A673 (cell line): ENCODE data around the gene NFKB1. TPM values are rescaled to one million over a fixed set of nuclear protein-coding genes. Genes with fewer than 3 reads are reported as not detected.
A peak's percentile ranks its signal among the peaks of the same experiment; 100 is the strongest.

Experiments used
- BruUV-seq: library from RNA; stranded (reverse); fragments of 400-500 nt; replicated peaks from 2 replicates; lab custom pipeline; 2021; lab: Mats Ljungman, UMichigan
- CTCF ChIA-PET: fragments of 300-600 bp; sonication (Branson Sonifier 250); formaldehyde crosslinking; loops from one replicate; lab custom pipeline; 2022; ENCODE audit warnings: antibody characterized with exemption; lab: Charles Lee
- POLR2A ChIA-PET: fragments of 300-600 bp; sonication (Branson Sonifier 250); formaldehyde crosslinking; loops from one replicate; lab custom pipeline; 2022; ENCODE audit warnings: antibody characterized with exemption; ENCODE audit not compliant: low non-redundant PET; lab: Charles Lee
- DNase-seq: peaks from one replicate; pipeline ENCODE4 v3.0.0-alpha.2; 2015; ENCODE audit warnings: low spot score
- H3K27ac ChIP-seq: fragments of 200-600 bp; sonication (generic); 2 replicates; pipeline ENCODE4 v1.5.1; 2016; ENCODE audit warnings: mixed run types, low read depth, mild to moderate bottlenecking, mixed read lengths, antibody characterized with exemption, low read length; ENCODE audit not compliant: poor library complexity, severe bottlenecking
- H3K27me3 ChIP-seq: fragments of 200-600 bp; sonication (generic); replicated peaks from 2 replicates; pipeline ENCODE4 v1.6.1; 2017; ENCODE audit warnings: mixed run types, low read depth, mild to moderate bottlenecking, mixed read lengths, antibody characterized with exemption, low read length; ENCODE audit not compliant: insufficient read depth, poor library complexity
- H3K36me3 ChIP-seq: fragments of 200-600 bp; sonication (generic); 2 replicates; pipeline ENCODE4 v1.6.1; 2016; ENCODE audit warnings: mixed run types, mild to moderate bottlenecking, mixed read lengths, antibody characterized with exemption, low read length; ENCODE audit not compliant: insufficient read depth, poor library complexity, severe bottlenecking
- H3K4me1 ChIP-seq: fragments of 200-600 bp; sonication (generic); 2 replicates; pipeline ENCODE4 v1.6.1; 2017; ENCODE audit warnings: mixed run types, mild to moderate bottlenecking, mixed read lengths, antibody characterized with exemption, low read length; ENCODE audit not compliant: insufficient read depth, poor library complexity, severe bottlenecking
- H3K4me3 ChIP-seq: fragments of 200-600 bp; sonication (generic); 2 replicates; pipeline ENCODE4 v1.5.1; 2016; ENCODE audit warnings: low read depth, mixed run types, mild to moderate bottlenecking, mixed read lengths, low read length; ENCODE audit not compliant: poor library complexity, severe bottlenecking
- H3K9me3 ChIP-seq: fragments of 200-600 bp; sonication (generic); 2 replicates; pipeline ENCODE4 v1.6.1; 2016; ENCODE audit warnings: mixed run types, low read depth, mild to moderate bottlenecking, mixed read lengths, antibody characterized with exemption, low read length; ENCODE audit not compliant: poor library complexity, severe bottlenecking
- CTCF ChIP-seq: fragments of 300-800, 200-600 bp; sonication (generic); conservative IDR thresholded peaks from 2 replicates; pipeline ENCODE4 v1.5.1; 2017; ENCODE audit warnings: low read depth, mild to moderate bottlenecking, antibody characterized with exemption, low read length, moderate library complexity, mixed read lengths
- EZH2 ChIP-seq: fragments of 200-600 bp; sonication (generic); IDR thresholded peaks from 2 replicates; pipeline ENCODE4 v1.6.1; 2017; ENCODE audit warnings: borderline replicate concordance, low read depth, mild to moderate bottlenecking, mixed read lengths, antibody characterized with exemption, low read length; ENCODE audit not compliant: poor library complexity, severe bottlenecking
- intact Hi-C: fragments of 100-400 bp; cut with micrococcal nuclease; formaldehyde crosslinking; loops from one replicate; pipeline ENCODE4 v1.10.0; 2022; ENCODE audit not compliant: unreplicated experiment
- total RNA-seq: library from RNA; stranded (reverse); gene quantifications from 2 replicates; pipeline ENCODE4 v1.2.3, GENCODE V29; 2021

Gene NFKB1
- total RNA-seq, 1 experiment from 2014 or later, result 26.1 TPM

DNA sequence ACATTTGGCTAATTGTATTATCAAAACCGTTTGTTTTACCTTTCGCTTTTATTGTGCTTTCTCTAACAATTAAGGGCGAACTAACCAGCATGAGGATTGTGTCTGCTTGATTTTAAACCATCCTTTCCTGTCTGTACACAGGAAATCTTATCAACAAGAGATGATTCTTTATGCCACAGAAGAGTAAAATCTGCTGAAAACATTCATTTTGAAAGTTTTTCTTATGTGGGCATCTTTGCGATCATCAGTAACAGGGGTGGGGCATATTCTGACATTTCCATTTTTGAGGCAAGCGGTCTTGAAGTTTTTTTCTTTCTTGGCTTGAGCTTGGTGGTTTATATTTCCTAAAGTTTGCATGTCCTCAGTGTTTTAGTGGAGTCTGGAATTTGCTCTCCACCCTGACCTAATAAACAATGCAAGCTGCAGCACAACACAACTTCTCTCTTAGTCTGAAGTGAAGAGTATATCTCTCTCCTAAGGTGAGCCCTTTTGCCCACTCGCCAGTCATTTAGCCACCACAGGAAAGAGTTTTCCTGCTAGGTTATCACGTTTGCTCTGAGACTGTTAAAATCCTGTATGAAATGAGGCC is 26.6 kb downstream of the NFKB1 start:
- no peaks in the 10 kb centered on the region for H3K9me3 ChIP-seq
- DNase-seq, result no peak
- ChIA-PET CTCF (no interaction called here), POLR2A (no interaction called here)
- H3K27ac ChIP-seq, result no peak overlapping the region
- BruUV-seq, result no TSS peak
- peaks cover 26% of the 10 kb centered on the region for H3K4me1 ChIP-seq
- H3K27me3 ChIP-seq, result no peaks in the 10 kb centered on the region
- H3K36me3 ChIP-seq, result no peaks in the 10 kb centered on the region
- intact Hi-C loops, result no loop called here
- H3K4me3 ChIP-seq, result no peak overlapping the region
- TF ChIP-seq CTCF, result no peak

DNA sequence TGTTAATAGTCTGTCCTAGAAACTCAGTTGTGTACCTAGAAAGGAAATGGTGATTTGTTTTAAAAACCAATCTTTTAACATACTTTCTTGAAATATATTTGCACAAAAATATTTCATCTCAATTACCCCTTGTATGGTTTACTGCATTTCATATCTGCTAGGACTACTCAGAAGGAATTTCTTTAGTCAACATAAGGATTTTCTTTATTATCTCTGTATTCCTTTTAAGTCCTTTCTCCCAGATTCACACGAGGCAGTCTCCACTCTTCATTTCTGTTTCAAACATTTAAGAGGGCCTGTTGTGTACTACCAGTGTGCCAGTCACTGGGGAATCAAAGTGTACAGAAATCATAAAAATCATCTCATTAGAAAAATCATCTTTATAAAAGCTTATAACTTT is 28.8 kb downstream of the NFKB1 start:
- Histone ChIP-seq H3K27me3 (no peaks in the 10 kb centered on the region), H3K27ac (no peak overlapping the region), H3K9me3 (no peaks in the 10 kb centered on the region), H3K4me3 (no peak overlapping the region), H3K4me1 (peaks cover 26% of the 10 kb centered on the region), H3K36me3 (no peaks in the 10 kb centered on the region)
- POLR2A ChIA-PET, result no interaction called here
- no peak for DNase-seq
- no peak for TF ChIP-seq CTCF
- TF ChIP-seq EZH2, result no peak
- CTCF ChIA-PET, result no interaction called here
- intact Hi-C loops, result no loop called here
- no TSS peak for BruUV-seq

DNA sequence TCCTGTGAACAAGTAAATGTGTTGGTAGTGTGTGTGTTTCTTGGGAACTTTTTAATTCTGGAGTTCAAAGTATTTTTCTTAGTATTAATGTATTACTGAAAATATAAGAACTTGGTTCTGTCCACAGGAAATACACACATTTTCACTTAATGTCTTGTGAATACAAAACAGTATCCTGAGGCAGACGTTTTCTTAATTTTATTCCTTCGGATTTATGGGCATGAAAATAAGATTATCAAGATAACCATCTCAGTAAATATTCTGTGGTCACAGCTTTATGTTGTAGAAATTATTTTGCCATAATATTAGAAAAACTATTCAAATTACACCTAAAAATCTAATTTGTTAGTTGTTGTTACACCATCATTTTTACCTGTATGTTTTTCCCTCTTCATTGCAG is 29.8 kb downstream of the NFKB1 start:
- Histone ChIP-seq H3K4me1 (peaks cover 26% of the 10 kb centered on the region), H3K27me3 (no peaks in the 10 kb centered on the region), H3K9me3 (no peaks in the 10 kb centered on the region), H3K36me3 (no peaks in the 10 kb centered on the region), H3K4me3 (no peak overlapping the region), H3K27ac (no peak overlapping the region)
- ChIA-PET CTCF (no interaction called here), POLR2A (interaction anchor here (0.6 kb wide), 1 partner anchor 17 kb away, joined by 3 read pairs; no protein-coding TSS in a partner anchor)
- TF ChIP-seq EZH2 (no peak), CTCF (no peak)
- no TSS peak for BruUV-seq
- DNase-seq, result peak; percentile 32
- intact Hi-C loops, result no loop called here
